ENCODE results near the gene SLC7A10.

GRCh38 chr19:33159149-33159548 is 66.5 kb downstream of the SLC7A10 start:
- TF ChIP-seq CTCF (IDR thresholded peaks at IDR 0.05) (no peak), POLR2A (IDR thresholded peaks at IDR 0.05) (no peak)
